Ishikawa (cell line): ENCODE results near the gene PDE1A.

ENCODE experiments used
- CEBPB ChIP-seq: IDR thresholded peaks from 2 replicates; pipeline ENCODE4 v1.6.1; 2012
- EGR1 ChIP-seq: IDR thresholded peaks from 2 replicates; pipeline ENCODE4 v1.6.1; 2012
- EP300 ChIP-seq: IDR thresholded peaks from 2 replicates; pipeline ENCODE4 v1.6.1; 2012; ENCODE audit warnings: borderline replicate concordance
- FOXM1 ChIP-seq: IDR thresholded peaks from 2 replicates; pipeline ENCODE4 v1.6.1; 2012; ENCODE audit warnings: low read depth, borderline replicate concordance
- NFIC ChIP-seq: IDR thresholded peaks from 2 replicates; pipeline ENCODE4 v1.6.1; 2012
- RAD21 ChIP-seq: IDR thresholded peaks from 2 replicates; pipeline ENCODE4 v1.6.1; 2012; ENCODE audit warnings: low read depth
- REST ChIP-seq: IDR thresholded peaks from 2 replicates; pipeline ENCODE4 v1.6.1; 2012; ENCODE audit warnings: low read depth, mild to moderate bottlenecking
- TAF1 ChIP-seq: IDR thresholded peaks from 2 replicates; pipeline ENCODE4 v1.6.1; 2012; ENCODE audit warnings: low read depth, mild to moderate bottlenecking
- TEAD4 ChIP-seq: IDR thresholded peaks from 2 replicates; pipeline ENCODE4 v1.6.1; 2012
- USF1 ChIP-seq: IDR thresholded peaks from 2 replicates; pipeline ENCODE4 v1.6.1; 2012
- YY1 ChIP-seq: IDR thresholded peaks from 2 replicates; pipeline ENCODE4 v1.6.1; 2012; ENCODE audit warnings: low read depth

GRCh38 chr2:182229297-182229696, 197.5 kb downstream of the PDE1A start:
- TF ChIP-seq REST (no peak), USF1 (no peak), EP300 (no peak), TAF1 (no peak), RAD21 (no peak), FOXM1 (no peak), TEAD4 (no peak), CEBPB (no peak), EGR1 (no peak), YY1 (no peak), NFIC (no peak)
